Activated CD4-positive, alpha-beta T cell treated with anti-CD3 and anti-CD28 coated beads, Interleukin-2, amount 50 U/mL, for 24 hours (primary cell): ENCODE data around the gene CRKL.
"Not testable (repeated sequence)": the region's sequence is repeated elsewhere in the genome, so short reads cannot be mapped to it uniquely, and the experiment has no call there.

Experiments used
- DNase-seq, 2 donors: peaks; one replicate each; pipeline ENCODE4 v3.0.0-alpha.2; 2020; ENCODE audit warnings: low read depth in 1 of 2, low spot score in 1 of 2

CRKL gene

DNA sequence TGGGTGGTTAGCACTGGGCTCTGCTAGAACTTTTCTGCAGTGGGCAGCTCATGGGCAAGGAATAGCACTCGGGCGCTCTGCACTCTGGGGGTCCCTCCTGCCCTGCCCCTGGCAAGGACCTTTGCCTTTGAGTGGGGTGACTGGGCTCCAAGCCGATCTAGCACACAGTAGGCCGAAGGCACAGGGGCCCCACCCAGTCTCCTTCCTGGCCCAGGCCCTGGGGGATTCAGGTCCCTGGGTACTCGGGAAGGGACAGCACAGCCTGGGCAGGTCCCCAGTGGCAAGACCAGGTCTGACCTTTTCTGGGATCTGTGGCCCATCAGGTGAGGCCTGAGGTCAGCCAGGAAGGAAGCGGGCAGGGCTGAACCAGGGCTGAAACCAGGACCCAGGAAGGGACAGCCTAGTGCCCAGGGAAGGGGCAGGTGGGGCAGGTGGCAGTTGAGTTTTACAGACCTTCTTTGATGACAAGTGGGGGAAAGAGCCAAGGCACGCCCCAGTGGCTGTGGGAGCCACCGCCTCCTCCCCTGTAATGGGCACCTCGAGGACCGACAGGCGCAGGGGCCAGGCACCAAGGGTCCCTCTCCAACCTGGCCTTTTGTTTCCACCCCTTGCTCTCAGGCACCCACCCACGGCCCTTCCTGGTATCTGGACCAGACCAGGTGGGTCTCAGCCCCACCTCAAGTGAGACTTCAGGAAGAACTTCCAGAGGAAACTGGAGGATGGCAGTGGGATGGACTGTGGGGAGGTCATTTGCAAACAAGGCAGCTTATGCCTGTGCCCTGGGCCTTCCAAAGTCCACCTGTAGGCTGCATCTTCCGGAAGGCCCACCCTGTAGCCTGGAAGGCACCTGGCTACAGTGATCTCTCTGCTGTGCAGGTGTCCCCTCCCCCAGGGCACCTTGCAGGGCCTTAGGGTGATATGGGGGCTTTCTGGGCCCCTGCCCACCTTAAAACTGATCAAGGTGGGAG lies 49.0 kb downstream of the CRKL start:
- DNase-seq, result no peak

DNA sequence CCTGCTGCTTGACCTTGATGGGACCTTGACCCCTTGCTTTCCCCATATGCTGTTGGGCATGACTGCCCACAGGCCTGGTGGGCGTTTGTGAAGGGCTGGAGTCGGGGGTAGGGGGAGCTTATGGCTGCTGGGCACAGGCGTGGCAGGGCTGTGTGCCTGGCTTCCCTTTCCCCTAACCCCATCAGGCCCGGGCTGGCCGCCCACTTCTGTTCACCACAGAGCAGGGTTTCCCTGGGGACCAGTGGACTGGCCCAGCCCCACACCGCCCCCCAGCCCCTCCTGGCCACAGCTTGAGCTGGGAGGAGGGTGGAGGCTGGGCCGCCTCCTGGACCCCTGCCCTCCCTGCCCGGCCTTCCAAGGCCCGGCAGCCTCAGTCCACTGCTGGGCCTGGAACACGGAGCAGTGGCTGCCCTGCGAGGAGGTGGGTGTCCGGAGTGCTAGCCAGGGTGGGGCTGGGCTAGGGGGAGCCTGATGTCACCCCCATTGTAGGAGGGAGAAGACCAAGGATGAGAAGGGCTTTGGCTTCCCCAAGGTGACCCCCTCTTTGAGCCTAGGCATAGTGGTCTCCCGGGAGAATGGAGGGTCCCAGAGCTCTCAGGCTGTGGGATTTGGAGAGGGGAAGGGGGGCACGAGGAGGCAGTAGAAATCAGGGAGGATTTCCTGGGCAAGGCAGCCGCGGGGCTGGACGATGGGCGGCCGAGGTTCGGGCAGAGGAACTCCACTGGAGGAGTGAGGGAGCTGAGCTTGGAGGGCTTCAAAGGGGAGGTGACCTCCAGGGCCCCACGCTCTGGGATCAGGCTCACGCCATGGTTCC lies 49.9 kb downstream of the CRKL start, which contains the start of gene AIFM3:
TSS of gene AIFM3 (plus strand) at position 373 of the 814 bp plus-strand sequence. CDS start 690 bp downstream, outside the sequence.
- DNase-seq, result no peak

DNA sequence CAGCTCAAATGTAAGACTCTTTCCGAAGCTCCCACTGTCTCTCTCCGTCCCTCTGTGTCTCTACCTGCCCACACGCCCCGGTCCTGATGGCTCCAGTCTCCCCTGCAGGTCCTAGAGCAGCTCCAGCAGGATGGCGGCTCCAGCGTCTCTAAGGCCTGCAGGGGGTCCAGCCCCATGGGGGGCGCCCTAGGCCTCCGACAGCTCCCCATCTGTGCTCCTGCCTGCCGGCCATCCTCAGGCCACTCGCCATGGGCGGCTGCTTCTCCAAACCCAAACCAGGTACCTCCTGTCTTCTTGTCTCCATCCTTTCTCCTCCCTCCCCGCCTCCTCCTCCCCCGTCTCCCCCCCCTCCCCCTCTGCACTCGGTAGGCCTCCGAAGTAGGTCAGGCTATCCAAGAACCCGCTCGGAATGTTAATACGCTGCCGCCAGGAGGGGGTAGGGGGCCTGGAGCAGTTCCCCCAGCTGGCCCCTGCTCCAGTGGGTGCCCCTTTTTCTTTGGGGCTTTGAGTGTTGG lies 50.5 kb downstream of the CRKL start:
- no peak for DNase-seq

DNA sequence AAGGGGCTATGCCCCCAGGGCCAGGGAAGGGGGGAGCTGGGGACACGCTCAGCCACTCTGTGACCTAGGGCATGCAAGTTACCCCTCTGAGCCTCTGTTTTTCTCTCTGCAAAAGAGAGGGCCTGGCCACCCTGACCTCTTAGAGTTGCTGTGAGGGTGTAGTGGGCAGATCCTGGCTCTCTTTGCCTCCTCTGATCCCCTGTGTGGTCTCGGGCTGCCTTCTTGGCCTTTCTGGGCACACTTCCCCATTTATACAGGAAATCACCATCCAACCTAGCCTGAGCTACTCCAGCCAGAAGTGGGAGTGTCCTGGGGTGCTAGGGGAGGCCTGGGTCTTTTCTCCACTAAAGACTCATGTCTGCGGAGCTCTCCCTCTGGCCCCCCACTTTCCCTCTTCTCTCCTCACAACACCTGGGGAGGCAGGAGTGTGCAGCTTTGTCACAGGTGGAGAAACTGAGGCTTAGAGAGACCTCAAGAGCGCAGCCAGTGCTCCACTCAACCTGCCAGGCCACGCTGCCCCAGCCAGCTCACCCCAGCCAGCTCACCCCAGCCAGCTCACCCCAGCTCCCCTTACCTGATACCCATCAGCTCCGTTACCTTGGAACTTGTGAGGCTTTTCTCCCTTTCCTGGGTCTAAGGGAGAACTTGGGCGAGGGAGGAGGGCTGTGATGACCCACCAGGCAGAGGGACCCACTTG lies 51.2 kb downstream of the CRKL start:
- no peak for DNase-seq

DNA sequence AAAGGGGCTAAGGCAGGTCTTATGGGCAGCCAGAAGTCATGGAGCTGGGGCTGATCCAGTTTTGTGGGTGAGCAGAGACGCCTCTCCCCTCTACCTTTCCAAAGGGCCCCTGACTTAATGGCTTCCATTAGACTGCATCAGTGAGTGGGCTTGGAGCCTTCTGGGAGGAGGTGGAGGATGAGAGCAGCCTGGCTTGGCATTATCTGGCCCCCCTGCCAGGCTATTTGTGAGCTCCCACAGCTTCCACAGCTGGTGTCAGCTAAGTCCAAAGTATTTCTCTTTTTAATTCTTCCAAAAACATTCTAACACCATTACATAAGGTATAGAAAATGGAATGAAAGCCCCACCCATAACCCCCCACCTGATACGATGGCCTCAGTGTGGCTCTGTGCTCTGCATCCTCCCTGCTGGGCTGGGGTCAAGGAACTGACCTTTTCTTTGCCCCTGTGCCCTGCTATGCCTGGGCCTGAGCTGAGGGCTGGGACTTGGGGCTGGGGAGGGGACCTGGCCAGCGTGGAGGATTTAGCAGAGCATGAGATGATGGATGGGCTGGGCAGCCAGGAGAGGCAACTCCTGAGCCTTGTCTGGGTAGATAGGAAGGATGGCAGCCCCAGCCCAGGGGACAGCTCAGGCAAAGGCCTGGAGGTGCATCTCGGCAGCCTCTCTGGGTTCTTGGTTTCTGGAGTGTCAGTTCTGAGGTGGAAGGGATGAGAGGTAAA lies 53.9 kb downstream of the CRKL start:
- DNase-seq, result no peak

DNA sequence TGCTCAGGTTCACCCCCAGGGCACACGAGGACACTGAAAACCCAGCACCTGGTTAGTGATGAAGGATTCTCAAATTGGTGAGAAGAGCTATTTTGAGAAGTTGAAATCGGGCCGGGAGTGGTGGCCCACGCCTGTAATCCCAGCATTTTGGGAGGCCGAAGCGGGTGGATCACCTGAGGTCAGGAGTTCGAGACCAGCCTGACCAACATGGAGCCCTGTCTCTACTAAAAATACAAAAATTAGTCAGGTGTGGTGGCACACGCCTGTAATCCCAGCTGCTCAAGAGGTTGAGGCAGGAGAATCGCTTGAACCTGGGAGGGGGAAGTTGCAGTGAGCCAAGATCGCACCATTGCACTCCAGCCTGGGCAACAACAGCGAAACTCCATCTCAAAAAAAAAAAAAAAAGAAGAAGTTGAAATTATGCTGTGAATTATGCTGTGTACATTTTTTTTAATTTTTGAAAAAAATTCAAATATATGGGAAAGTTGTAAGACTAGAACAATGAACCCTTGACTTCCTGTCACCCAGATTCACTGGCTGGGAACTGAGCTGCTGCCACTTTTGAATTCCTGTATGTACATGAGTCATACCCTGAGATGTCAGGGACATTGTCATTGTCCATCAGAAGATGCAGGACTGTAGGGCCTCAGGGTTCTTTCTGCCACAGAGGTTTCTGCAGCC lies 54.9 kb downstream of the CRKL start:
- not testable (repeated sequence) for DNase-seq

DNA sequence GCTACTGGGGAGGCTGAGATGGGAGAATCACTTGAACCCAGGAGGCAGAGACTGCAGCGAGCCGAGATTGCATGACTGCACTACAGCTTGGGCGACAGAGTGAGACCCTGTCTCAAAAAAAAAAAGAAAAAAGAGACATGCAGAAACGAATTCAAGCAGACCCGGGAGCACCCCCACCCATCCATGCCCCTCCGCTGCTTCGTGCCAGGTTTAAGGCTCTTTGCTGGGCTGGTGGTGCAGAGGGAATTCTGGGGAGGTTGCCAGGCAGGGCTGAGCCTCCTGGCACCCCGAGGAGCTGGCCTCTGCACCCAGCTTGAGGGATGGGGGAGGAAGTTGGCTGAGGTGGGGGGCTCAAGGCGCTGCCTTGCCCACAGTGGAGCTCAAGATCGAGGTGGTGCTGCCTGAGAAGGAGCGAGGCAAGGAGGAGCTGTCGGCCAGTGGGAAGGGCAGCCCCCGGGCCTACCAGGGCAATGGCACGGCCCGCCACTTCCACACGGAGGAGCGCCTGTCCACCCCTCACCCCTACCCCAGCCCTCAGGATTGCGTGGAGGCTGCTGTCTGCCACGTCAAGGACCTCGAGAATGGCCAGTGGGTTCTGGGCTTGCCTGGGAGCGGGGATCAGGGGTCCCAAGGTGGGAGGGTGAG lies 55.8 kb downstream of the CRKL start:
- DNase-seq, result no peak

DNA sequence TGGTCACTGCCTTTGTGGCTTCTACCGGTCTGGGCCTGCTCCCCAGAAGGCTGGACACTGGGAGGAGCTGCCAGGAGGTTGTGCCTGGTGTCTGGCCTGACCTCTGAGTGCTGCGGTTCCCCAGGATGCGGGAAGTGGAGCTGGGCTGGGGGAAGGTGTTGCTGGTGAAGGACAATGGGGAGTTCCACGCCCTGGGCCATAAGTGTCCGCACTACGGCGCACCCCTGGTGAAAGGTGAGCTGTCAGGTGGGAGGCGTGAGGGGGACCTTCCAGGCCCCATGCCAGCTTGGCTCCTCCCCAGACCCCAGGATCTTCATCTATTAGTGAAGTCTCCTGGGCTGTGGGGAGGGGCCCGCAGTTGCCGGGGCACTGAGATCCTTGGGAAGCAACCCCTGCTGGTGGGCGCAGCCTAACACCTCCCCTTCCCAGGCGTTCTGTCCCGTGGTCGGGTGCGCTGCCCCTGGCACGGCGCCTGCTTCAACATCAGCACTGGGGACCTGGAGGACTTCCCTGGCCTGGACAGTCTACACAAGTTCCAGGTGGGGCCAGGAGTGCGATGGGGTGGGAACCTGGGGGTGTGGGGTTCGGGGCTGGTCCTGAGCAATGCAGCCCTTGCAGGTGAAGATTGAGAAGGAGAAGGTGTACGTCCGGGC lies 56.6 kb downstream of the CRKL start:
- DNase-seq, result no peak

DNA sequence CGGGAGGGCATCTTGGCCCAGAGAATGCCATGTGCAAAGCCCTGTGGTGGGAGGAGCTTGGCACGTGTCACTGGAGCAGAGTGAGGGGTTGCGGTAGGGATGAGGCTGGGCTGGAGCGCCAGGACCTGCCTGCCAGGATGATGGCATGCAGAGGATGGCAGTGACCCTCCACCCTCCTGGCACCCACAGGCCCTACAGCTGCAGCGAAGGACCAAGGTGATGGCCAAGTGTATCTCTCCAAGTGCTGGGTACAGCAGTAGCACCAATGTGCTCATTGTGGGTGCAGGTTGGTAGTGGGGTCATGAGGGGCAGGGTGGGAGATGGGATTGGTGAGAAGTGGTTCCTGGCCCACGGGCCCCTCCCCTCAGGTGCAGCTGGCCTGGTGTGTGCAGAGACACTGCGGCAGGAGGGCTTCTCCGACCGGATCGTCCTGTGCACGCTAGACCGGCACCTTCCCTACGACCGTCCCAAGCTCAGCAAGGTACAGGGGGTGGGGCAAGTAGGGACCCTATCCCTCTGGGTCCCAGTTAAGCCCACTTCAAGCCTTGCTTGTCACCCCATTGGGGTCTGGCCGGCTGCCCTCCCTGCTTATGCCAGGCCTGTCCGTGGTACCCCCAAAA lies 57.2 kb downstream of the CRKL start:
- DNase-seq, result no peak

DNA sequence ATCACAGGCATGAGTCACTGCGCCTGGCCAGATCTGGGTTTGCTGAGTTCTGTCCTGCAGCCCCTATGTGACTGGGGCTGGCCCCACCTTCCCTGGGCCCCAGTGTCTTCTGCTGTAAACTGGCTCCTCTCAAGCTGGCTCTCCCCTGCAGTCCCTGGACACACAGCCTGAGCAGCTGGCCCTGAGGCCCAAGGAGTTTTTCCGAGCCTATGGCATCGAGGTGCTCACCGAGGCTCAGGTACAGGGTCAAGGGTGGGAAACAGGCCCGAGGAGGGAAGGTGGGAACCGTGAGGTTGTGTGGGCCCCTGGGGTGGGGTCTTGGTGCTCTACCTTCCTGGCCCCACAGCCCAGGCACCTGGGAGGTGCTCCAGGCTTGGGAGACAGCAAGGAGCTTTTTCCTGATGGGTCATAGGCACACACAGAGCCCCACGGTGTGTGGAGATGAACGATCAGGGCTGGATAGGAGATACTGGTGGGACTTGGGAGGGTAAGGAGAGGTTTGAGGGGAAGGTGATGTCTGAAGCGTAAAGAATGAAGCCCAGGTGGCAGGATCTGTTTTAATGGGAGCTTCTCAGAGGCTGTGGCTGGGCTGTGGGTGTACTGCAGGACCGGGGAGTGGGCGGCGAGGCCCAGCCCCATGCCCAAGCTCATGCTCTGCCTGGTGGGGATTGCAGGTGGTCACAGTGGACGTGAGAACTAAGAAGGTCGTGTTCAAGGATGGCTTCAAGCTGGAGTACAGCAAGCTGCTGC lies 58.5 kb downstream of the CRKL start:
- DNase-seq, result no peak

DNA sequence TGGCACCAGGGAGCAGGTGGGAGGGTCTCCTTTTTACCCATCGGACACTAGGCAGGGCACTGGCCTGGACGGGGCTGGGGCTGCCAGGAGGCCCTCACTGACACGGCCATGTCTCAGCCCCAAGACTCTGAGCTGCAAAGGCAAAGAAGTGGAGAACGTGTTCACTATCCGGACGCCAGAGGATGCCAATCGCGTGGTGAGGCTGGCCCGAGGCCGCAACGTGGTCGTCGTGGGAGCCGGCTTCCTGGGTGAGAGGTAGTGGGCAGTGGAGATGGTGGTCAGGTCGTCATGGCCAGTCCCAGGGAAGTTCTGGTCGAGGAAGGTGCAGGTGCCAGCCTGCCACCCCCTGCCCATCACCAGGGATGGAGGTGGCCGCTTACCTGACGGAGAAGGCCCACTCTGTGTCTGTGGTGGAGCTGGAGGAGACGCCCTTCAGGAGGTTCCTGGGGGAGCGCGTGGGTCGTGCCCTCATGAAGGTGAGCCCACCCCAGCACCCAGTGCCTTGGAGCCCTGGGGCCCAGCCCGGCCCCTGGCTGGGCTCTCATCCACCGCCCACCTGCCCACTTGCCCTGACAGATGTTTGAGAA lies 59.2 kb downstream of the CRKL start:
- DNase-seq, result no peak

DNA sequence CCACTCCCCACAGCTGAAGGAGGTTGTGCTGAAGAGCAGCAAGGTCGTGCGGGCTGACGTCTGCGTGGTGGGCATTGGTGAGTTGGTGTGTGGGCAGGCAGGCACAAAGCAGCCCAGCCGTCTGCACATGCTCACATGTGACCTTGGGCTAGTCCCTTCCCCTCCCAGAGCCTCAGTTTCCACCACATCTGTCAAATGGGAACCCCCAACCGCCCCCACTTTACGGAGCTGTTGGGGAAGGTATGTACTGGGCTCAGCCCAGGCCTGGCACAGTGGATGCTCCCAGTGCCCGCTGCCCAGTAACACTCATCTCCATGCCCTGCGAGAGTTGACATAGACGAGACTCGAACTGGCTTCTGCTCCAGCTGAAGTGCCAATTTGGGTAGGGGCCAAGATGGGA lies 59.8 kb downstream of the CRKL start:
- DNase-seq, result no peak

DNA sequence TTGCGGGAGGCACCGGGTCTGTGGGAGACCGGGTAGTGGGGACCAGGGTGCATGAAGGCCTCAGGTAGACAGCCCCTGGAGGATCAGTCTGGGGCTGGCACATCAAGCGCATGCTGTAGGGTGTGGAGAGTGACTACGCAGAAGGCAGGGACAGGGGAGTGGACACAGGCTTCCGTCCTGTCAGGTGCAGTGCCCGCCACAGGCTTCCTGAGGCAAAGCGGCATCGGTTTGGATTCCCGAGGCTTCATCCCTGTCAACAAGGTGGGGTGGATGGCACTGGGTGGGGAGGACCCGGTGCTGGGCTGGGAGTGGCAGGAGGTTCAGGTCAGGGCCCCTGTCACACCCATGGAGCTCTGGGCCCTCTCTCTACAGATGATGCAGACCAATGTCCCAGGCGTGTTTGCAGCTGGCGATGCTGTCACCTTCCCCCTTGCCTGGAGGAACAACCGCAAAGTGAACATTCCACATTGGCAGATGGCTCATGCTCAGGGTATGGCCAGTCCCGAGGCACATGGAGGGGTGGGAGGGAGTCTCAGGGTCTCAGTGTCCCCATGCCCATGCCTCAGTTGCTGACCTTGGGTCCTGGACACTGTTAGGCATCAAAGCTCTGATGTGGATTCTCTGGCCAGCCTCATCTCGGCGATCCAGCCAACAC lies 60.4 kb downstream of the CRKL start:
- DNase-seq, result no peak

DNA sequence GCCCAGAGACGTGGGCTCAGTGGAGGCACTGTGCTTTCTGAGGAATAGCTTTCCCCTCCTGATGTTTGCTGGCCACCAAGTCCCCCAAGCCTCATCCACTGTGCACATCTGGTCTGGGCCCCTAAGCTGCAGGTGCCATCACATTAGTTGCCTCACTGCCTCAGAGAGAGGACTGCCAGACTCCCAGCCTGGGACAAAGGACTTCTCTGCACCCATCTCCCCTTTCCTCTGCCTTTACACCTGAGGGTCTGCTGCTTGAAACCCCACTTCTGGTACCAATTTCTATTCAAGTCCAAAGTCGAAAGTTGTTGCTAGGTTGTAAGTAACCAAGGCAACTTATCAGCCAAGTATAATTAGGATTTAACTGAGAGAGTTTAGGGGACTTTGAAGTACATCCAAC lies 61.2 kb downstream of the CRKL start:
- DNase-seq, result no peak

DNA sequence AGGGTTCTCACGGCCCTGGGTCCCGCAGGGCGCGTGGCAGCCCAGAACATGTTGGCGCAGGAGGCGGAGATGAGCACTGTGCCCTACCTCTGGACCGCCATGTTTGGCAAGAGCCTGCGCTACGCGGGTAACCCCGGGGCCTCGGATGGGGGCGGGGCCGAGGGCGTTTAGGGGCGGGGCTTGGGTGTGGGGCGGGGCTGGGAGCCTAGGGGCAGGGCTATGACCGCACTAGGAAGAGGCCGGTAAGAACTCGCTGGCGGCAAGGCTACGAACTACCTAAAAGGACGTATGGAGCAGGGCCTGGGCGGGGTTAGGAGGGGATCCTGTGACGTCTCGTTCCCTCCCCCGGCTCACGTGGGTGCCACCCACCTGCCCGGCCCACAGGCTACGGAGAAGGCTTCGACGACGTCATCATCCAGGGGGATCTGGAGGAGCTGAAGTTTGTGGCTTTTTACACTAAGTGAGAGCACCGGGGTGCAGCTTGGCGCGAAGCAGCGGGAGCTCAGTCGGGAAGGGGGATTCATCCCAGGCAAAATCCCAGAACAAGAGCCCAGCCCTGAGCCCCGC lies 62.1 kb downstream of the CRKL start:
- DNase-seq, result peak; percentile 39 to 60

DNA sequence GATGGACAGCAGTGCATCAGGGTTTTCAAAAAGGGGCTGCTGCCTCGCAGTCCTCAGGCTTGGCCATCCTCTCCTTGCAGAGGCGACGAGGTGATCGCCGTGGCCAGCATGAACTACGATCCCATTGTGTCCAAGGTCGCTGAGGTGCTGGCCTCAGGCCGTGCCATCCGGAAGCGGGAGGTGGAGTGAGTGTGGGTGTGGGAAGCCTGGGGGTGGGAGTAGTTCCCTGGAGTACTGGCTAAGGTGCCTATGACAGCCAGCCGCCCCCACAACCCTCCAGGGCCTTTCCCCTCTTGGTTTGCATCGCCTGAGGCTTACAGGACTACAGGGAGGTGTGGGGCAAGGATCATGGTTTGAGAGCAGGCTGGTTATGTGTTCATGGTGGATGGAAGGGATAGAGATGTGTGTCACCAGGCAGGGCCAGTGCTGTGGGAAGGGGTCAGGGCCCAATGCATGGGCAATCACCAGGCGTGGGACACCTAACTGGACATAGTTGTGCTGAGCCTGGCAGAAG lies 62.8 kb downstream of the CRKL start:
- no peak for DNase-seq
